Mucosa of descending colon (tissue), 3 donors: ENCODE measurements around the gene DUSP5. TPM values are rescaled to one million over a fixed set of nuclear protein-coding genes. Genes with fewer than 3 reads are reported as not detected.
A peak's percentile ranks its signal among the peaks of the same experiment; 100 is the strongest.

Experiments
- ATAC-seq: fragments of 200-7000 bp; cut with Tn5 transposase; one replicate; pipeline ENCODE4 v1.9.1; 2020; ENCODE audit warnings: mild to moderate bottlenecking, moderate library complexity
- DNase-seq, 3 donors: peaks; one replicate each; pipeline ENCODE4 v3.0.0-alpha.2; 2020
- H3K36me3 ChIP-seq: fragments of 200-600 bp; one replicate; pipeline ENCODE4 v1.8.0; 2021; ENCODE audit warnings: low read depth, mild to moderate bottlenecking
- H3K4me1 ChIP-seq: fragments of 200-600 bp; one replicate; pipeline ENCODE4 v1.8.0; 2021; ENCODE audit warnings: low read depth, mild to moderate bottlenecking
- H3K4me3 ChIP-seq: fragments of 200-600 bp; one replicate; pipeline ENCODE4 v1.8.0; 2021; ENCODE audit warnings: mild to moderate bottlenecking
- H3K9me3 ChIP-seq: fragments of 200-600 bp; one replicate; pipeline ENCODE4 v1.8.0; 2021; ENCODE audit warnings: mild to moderate bottlenecking
- intact Hi-C, 2 donors: fragments of 100-400 bp; cut with DNase I in 1 of 2; cut with micrococcal nuclease in 1 of 2; formaldehyde crosslinking; loops; one replicate each; pipeline versions ENCODE4 v1.11.0 to v1.11.1; 2022; cut with DNase I, micrococcal nuclease
- total RNA-seq, 3 donors: library from RNA; stranded (reverse); fragmentation: NEBNext Ultra II Directional in 2 of 3; extraction: Animal tissue kit (Norgen Biotek cat#: 25700) in 2 of 3; gene quantifications; one replicate each; pipeline versions ENCODE4 v1.2.1 to v1.2.4, GENCODE V29; 2021 to 2023
- TF ChIP-seq, protein P1 (sequence below): fragments of 200-600 bp; IDR thresholded peaks from one replicate; pipeline ENCODE4 v1.8.0; 2022; ENCODE audit warnings: antibody characterized with exemption, mild to moderate bottlenecking
- donor health status: DM: no; HTN: no; CAD: no; lungs with moderate emphysema.
- donor health status: DM: no; HTN: no; CAD: no.
- donor health status: DM: no; HTN: yes; CAD: no.

DUSP5 gene
- total RNA-seq, 3 donors from 2014 or later = 21.5 to 40.1 (median 23.9) TPM

DNA sequence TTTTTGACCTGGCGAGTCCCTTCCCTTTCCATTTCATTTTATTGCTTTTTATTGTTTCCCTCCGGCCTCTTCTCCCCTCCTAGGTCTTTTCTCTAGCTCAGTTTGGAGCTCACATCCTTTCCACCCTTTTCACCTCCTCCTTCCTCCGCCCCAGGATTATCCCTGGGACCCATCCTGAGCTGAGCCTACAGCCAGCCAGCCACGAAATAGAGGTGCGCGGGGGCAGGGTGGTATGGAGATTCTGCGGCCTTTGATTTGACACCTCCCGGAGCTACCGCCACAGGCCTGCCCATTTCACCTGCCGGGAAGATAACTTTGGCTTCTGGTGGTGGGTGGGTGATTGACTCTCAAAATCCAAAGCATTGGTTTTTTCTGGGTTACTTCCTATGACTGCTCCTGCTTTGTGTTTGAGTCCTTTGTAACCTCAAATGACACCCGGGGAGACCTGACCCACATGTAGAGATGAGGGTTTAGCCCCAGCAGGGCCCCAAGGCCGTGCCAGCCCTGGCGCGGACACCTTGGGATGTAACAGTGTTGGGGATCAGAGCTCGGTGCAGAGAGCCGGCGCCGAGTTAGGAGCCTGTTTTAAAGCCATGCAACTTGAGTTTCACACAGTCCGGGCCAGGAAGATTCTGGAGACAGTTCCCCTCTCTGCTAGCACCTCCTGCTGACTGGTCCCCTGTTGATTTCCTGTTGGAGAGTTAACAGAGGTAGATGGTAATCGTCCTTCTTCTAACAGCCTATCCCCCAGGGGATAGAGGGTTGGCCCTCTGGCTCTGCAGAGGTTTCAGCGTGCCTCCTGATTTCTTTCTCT lies 1.5 kb downstream of the DUSP5 start:
- Histone ChIP-seq H3K4me3 (peak overlapping the region; percentile 48), H3K36me3 (no peaks in the 10 kb centered on the region), H3K4me1 (peaks cover 17% of the 10 kb centered on the region), H3K9me3 (no peaks in the 10 kb centered on the region)
- intact Hi-C loops = loop anchor here in 1 of 2 donors (10.0 kb wide), 1 partner anchor 144 kb away; no protein-coding TSS in a partner anchor
- peak; percentile 1 for ATAC-seq
- DNase-seq = peak in 2 of 3 donors; percentile 43 to 56
- TF ChIP-seq, protein P1, sequence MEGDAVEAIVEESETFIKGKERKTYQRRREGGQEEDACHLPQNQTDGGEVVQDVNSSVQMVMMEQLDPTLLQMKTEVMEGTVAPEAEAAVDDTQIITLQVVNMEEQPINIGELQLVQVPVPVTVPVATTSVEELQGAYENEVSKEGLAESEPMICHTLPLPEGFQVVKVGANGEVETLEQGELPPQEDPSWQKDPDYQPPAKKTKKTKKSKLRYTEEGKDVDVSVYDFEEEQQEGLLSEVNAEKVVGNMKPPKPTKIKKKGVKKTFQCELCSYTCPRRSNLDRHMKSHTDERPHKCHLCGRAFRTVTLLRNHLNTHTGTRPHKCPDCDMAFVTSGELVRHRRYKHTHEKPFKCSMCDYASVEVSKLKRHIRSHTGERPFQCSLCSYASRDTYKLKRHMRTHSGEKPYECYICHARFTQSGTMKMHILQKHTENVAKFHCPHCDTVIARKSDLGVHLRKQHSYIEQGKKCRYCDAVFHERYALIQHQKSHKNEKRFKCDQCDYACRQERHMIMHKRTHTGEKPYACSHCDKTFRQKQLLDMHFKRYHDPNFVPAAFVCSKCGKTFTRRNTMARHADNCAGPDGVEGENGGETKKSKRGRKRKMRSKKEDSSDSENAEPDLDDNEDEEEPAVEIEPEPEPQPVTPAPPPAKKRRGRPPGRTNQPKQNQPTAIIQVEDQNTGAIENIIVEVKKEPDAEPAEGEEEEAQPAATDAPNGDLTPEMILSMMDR = no peak

DNA sequence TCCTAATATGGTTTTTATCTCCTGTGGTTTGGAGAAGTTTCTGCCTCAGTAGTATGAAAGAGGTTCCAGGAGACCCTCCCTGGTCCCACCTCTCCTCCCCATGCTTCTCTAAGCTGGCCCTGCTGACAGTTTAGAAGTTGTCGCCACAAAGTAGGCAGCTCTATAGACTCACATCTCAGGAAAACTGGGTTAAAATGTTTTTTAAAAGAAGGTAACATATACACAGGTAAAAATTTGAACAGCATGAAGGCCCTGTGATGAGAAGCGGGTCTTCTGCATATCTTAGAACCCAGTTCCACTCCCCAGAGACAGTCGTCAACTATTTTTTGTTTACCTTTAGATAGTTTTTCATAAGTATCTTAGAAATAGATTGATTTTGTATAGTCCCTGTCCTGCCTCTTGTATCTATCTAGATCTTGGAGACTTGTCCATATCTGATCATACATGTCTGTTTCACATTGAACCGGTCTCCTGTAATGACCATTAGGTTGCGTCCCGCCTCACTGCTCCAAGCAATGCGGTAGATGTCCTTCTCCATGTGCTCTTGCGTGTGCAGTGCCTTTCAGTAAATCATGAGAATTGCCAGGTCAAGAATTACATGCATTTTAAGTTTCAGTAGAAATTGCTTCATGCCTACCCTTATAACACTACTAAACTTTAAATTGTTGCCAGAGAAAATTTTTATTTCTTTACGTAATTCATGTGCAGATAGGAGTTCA lies 2.2 kb downstream of the DUSP5 start:
- Histone ChIP-seq H3K9me3 (no peaks in the 10 kb centered on the region), H3K4me1 (peaks cover 23% of the 10 kb centered on the region), H3K4me3 (no peak overlapping the region), H3K36me3 (no peaks in the 10 kb centered on the region)
- no peak for ATAC-seq
- intact Hi-C loops = loop anchor here in 1 of 2 donors (10.0 kb wide), 1 partner anchor 145 kb away; no protein-coding TSS in a partner anchor
- DNase-seq = no peak
- TF ChIP-seq, protein P1 = no peak

DNA sequence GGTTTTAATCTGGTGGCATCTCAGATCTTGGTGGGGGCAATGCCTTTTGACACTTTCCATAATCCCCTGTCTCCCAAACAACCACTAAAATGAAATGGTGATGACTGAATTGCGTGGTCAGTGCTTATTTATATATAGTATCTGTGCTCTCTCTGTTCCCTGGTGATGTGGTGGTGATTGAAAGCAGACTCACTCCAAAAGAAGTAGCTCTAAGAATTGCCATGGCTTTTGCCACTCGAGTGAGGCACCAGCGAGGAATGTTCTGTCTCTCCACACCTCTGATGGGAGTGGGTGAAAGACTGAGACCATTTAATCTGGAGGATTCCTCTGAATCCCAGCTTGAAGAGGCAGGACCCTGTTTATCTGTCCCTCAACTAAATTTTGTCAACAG lies 2.8 kb downstream of the DUSP5 start:
- H3K4me3 ChIP-seq = no peak overlapping the region
- TF ChIP-seq, protein P1 = no peak
- DNase-seq = no peak

DNA sequence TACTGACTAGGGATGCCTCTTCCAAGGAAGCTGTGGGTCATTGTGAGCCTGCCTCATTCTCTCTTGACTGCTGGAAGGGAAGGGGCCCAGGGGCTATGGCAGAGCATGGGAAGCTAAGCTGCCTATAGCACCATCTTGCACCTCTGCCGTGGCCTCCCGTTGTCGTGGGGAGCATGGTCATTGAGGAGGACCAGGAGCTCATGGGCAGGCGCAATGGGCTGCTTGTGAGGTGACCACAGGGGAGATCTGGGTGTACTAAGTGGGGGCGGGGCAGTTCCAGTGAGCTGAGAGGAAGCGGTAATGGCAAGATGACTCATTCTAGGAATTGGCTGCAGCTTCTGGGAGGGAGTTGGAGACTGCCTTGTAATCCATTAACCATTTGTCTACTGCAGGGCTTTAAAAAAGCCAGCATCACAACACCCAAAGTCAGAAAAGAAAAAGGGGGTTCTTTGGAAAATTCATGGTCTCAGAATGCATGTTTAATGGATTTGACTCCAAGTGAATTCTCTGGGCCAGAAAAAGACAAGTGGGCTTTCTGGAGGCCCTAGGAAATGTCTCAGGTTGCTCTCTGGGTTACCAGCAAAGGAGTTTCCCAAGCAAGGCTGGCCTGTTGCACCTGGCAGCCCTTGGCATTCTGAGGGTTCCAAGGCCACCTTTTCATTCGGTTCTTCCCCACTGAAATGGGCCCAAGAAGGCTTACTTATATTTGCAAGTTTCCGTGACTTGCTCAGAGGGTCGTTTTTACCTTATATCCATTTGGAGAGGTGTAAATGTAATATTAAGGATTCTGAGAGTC lies 3.6 kb downstream of the DUSP5 start:
- Histone ChIP-seq H3K36me3 (no peaks in the 10 kb centered on the region), H3K9me3 (no peaks in the 10 kb centered on the region), H3K4me3 (no peak overlapping the region), H3K4me1 (peaks cover 23% of the 10 kb centered on the region)
- TF ChIP-seq, protein P1 = no peak
- DNase-seq = peak; percentile 77 to 89 (median 88)
- peak; percentile 52 for ATAC-seq
- intact Hi-C loops = no loop called here

More for the DNA sequence above, 2.8 kb downstream of the DUSP5 start:
- Histone ChIP-seq H3K4me1 (peaks cover 23% of the 10 kb centered on the region), H3K9me3 (no peaks in the 10 kb centered on the region), H3K36me3 (no peaks in the 10 kb centered on the region)
- intact Hi-C loops = no loop called here
- ATAC-seq = no peak

DNA sequence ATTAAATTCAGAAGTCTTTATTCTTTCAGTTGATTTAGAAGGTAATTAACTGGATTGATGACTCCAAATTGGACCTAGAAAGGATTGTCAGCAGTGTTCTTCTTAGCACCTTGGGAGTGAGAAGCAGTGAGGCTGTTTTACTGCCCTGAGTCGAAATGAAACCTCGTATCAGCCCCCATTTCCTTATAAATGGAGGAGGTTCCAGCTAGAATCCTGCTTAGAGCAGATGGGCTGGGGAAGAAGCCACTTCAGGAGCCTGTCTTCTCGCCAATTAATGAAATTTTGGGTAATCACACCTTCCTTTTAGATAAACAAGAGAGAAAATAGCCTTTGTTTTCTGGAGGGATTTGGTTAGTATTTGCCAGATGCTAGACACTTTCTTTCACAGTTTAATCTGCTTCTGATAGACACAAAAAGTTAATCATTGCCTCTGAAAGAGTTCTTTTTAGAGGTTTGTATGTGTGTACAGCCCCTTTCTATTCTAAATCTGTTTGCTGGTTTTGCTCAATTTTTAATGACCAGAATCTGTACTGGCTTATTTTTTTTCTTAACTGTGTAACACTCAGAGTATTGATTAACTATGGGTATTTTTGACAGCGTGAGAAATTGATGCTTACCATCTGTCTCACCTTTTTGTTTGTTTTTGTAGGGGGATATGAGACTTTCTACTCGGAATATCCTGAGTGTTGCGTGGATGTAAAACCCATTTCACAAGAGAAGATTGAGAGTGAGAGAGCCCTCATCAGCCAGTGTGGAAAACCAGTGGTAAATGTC lies 4.6 kb downstream of the DUSP5 start:
- Histone ChIP-seq H3K4me1 (peaks cover 21% of the 10 kb centered on the region), H3K4me3 (no peak overlapping the region), H3K9me3 (no peaks in the 10 kb centered on the region), H3K36me3 (no peaks in the 10 kb centered on the region)
- DNase-seq (no peak), ATAC-seq (no peak)
- intact Hi-C loops = no loop called here
- TF ChIP-seq, protein P1 = no peak
